Glutamatergic neuron (in vitro differentiated cells): Measurements from ENCODE around the gene ILDR1. TPM values are rescaled to one million over a fixed set of nuclear protein-coding genes. Genes with fewer than 3 reads are reported as not detected.

Source experiments
- DNase-seq: peaks from one replicate; pipeline ENCODE4 v3.0.0; 2022
- H3K27ac Mint-ChIP-seq: one replicate; pipeline ENCODE4 v1.8.0; 2020; ENCODE audit warnings: mild to moderate bottlenecking, mixed read lengths, inconsistent platforms; ENCODE audit not compliant: unreplicated experiment
- H3K27me3 Mint-ChIP-seq: one replicate; pipeline ENCODE4 v1.8.0; 2020; ENCODE audit warnings: mild to moderate bottlenecking, moderate library complexity, mixed read lengths, inconsistent platforms; ENCODE audit not compliant: unreplicated experiment
- H3K36me3 Mint-ChIP-seq: one replicate; pipeline ENCODE4 v1.8.0; 2020; ENCODE audit warnings: mild to moderate bottlenecking, mixed read lengths, inconsistent platforms; ENCODE audit not compliant: unreplicated experiment
- H3K4me1 Mint-ChIP-seq: one replicate; pipeline ENCODE4 v1.8.0; 2020; ENCODE audit warnings: mild to moderate bottlenecking, low read depth, mixed read lengths, inconsistent platforms; ENCODE audit not compliant: unreplicated experiment
- H3K4me3 Mint-ChIP-seq: one replicate; pipeline ENCODE4 v1.8.0; 2020; ENCODE audit warnings: mild to moderate bottlenecking, mixed read lengths, inconsistent platforms; ENCODE audit not compliant: unreplicated experiment
- H3K9me3 Mint-ChIP-seq: one replicate; pipeline ENCODE4 v1.8.0; 2020; ENCODE audit warnings: mild to moderate bottlenecking, moderate library complexity, mixed read lengths, inconsistent platforms; ENCODE audit not compliant: unreplicated experiment
- CTCF ChIP-seq: fragments of 200-600 bp; sonication (generic); IDR thresholded peaks from one replicate; pipeline ENCODE4 v1.5.0; 2021; ENCODE audit not compliant: partially characterized antibody, unreplicated experiment
- total RNA-seq: library from RNA; stranded (reverse); fragmentation: NEBNext Ultra II Directional; extraction: Animal tissue kit (Norgen Biotek cat#: 25700); gene quantifications from one replicate; pipeline ENCODE4 v1.2.1, GENCODE V29; 2021; ENCODE audit not compliant: unreplicated experiment

Gene ILDR1
- total RNA-seq, 1 donor from 2014 or later, result not detected

DNA sequence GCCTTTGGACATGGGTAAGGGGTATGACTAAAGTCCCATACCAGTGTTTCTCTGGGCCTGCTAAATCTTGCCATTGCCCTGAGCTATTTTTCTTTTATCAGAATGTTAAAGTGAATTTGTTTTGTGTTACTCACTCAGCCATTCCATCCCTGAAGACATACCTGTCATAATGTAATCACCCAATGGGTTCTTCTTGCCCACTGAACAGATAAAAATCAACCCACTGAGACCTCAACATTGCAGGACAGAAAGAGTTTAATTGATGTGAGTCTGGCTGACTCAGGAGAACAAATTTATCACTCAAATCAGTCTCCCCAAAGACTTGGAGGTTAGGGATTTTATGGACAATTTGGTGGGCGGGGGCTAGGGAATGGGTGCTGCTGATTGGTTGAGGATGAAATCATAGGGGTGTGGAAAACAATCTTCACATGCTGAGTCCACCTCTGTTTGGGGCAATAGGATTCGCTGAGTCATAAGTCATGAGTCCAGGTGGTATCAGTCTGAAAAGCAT, 47.4 kb downstream of the ILDR1 start:
- no peak for TF ChIP-seq CTCF
- Mint-ChIP-seq H3K36me3 (no peaks in the 10 kb centered on the region), H3K27ac (no peak overlapping the region), H3K4me3 (no peak overlapping the region), H3K27me3 (no peaks in the 10 kb centered on the region), H3K4me1 (no peaks in the 10 kb centered on the region), H3K9me3 (no peaks in the 10 kb centered on the region)
- no peak for DNase-seq

- no peak overlapping the region for H3K4me3 Mint-ChIP-seq
- H3K4me1 Mint-ChIP-seq, result no peaks in the 10 kb centered on the region
- no peak for TF ChIP-seq CTCF
- peaks cover 4% of the 10 kb centered on the region for H3K9me3 Mint-ChIP-seq
- H3K27me3 Mint-ChIP-seq, result no peaks in the 10 kb centered on the region
- no peaks in the 10 kb centered on the region for H3K36me3 Mint-ChIP-seq
- no peak overlapping the region for H3K27ac Mint-ChIP-seq
- no peak for DNase-seq
These were observed 52.0 kb downstream of the ILDR1 start for GRCh38 chr3:121970047-121970446.

DNA sequence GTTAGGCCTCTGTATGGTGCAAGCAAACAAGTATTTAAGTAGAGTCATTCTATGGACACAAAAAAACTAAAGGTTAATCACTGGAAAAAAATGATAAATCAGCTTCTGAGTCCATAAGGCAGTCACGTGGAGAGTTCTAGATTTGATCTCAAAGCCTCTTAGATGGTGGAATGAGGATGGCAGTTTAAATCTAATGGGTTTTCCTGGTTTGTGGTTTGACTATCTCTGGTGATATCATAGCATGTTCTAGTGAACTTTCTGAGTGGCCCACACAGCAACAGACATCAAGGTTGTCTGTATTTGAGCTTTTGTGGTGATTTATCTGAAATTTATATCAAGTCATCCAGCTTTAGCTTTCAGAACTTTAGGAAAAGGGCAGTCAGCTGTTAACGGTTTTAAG, 52.4 kb downstream of the ILDR1 start:
- Mint-ChIP-seq H3K4me3 (no peak overlapping the region), H3K36me3 (no peaks in the 10 kb centered on the region), H3K9me3 (peaks cover 4% of the 10 kb centered on the region), H3K27ac (no peak overlapping the region), H3K4me1 (no peaks in the 10 kb centered on the region), H3K27me3 (no peaks in the 10 kb centered on the region)
- DNase-seq, result no peak
- TF ChIP-seq CTCF, result no peak

DNA sequence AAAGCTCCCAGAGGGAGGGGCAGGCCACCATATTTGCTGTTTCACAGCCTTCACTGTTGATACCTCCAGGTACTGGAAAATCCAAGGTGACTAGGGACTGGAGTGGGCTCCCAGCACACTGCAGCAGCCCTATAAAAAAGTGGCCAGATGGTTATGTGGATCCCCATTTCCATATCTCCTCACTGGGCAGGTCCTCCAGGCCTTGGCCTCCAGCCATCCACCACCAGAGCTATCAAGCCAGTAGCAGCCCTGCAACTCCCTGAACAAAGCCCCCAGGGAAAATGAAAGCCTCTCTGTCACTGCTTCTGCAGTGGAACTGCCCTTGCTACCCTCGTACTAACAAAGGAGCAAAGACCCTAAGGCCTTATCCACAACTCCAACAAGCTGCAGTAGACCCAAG, 58.4 kb downstream of the ILDR1 start:
- Mint-ChIP-seq H3K9me3 (peaks cover 7% of the 10 kb centered on the region), H3K4me3 (no peak overlapping the region), H3K27me3 (no peaks in the 10 kb centered on the region), H3K4me1 (no peaks in the 10 kb centered on the region), H3K27ac (no peak overlapping the region), H3K36me3 (peaks cover 4% of the 10 kb centered on the region)
- DNase-seq, result no peak
- no peak for TF ChIP-seq CTCF

DNA sequence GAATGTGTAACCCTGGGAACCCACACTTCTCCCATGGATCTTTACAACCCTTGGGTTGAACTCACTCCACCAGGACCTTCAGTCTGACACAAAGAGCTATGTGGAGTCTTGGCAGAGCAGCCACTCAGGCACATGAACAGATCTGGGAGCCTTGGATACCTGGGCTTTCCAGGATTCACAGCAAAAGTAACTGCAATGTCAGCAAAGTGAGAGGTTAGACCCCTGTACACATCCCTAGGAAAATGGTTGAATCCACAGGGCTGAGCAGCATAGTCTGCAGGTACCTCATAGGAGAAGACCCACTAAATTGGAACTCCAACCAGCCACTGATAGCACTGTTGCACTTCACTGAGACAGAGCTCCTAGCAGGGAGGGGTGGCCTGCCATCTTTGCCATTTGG, 59.6 kb downstream of the ILDR1 start:
- Mint-ChIP-seq H3K9me3 (peaks cover 7% of the 10 kb centered on the region), H3K27me3 (peaks cover 2% of the 10 kb centered on the region), H3K4me1 (no peaks in the 10 kb centered on the region), H3K4me3 (no peak overlapping the region), H3K27ac (no peak overlapping the region), H3K36me3 (peaks cover 4% of the 10 kb centered on the region)
- no peak for TF ChIP-seq CTCF
- no peak for DNase-seq
